ENCODE results near the gene NPIPA3.
"Not testable (repeated sequence)": the region's sequence is repeated elsewhere in the genome, so short reads cannot be mapped to it uniquely, and the experiment has no call there.

NPIPA3 gene

DNA sequence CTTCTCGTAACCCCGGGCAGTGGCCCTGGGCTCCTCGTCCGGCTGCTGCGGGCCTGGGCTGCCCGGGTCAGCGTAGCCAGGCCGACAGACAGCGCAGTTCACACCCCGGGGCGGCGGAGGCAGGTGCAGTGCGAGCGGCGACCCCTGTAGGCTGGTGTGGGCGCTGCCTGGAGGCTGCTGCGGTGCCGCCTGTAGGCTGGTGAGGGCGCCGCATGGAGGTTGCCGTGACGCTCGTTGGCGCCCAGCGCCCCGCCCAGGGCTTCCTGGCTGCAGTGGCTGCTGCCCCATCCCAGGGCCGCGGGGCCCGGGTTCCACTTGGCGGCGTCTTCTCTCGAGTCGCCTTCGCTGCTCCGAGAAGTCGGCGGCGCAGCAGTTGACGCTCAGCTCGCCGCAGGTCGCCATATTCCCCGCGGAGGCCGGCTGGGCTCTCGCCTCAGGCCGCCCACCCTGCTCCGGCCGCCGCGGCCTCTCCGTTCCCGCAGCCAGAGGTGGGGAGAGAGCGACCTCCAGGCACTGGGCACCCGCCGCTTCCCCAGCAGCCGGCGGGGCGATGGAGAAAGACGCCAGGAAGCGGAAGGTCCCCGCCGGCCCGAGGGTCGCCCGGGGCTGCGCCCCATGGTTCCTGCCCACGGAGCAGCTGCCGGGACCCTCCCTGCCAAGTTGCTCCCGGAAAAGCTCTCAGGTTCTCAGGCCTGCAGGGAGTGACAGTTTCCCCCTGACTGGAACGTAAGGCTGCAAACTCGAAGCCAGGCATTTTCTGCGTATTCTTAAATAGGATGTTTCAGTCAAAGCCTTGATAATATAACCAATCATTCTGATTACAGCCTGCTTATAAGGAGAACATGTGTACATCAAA, at the start of gene NPIPA3:
Gene NPIPA3, plus strand, starts transcription at position 256 of the 856 bp plus-strand sequence. CDS start 5,533 bp downstream, outside the sequence.
- H3K4me3 ChIP-seq (ENCODE audit: low read length); H2AFZ ChIP-seq (ENCODE audit: low read depth, low read length); H3K9me3 ChIP-seq (ENCODE audit: low read length); H3K36me3 ChIP-seq (ENCODE audit: insufficient read depth, low read length); H3K4me1 ChIP-seq (ENCODE audit: insufficient read depth, low read length); H3K27me3 ChIP-seq (ENCODE audit: insufficient read depth, low read length): not testable (repeated sequence)

DNA sequence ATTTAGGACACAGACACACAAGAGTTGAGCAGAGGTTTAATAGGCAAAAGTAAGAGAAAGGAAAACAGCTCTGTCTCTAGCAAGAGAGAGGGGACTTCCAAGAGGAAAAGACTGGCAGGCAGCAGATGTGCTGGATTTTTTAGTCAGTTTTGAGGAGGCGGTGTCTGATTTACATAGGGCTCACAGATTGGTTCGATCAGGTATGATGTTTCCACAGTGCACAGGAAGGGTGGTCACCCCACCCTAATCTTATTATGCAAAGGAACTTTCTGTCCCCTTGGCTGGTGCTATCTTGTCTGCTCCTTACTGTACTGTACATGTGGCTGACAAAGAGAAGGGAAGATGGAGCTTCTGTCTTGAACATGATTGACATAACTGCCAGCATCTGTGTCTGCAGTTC, 45.1 kb upstream of the NPIPA3 start:
- H3K36me3 ChIP-seq (ENCODE audit: insufficient read depth, low read length): peaks cover 59% of the 10 kb centered on the region
- H3K9me3 ChIP-seq (ENCODE audit: low read length): no peaks in the 10 kb centered on the region
- H3K4me1 ChIP-seq (ENCODE audit: insufficient read depth, low read length): no peaks in the 10 kb centered on the region
- H2AFZ ChIP-seq (ENCODE audit: low read depth, low read length): no peak overlapping the region
- H3K4me3 ChIP-seq (ENCODE audit: low read length): no peak overlapping the region
- H3K27me3 ChIP-seq (ENCODE audit: insufficient read depth, low read length): no peaks in the 10 kb centered on the region

DNA sequence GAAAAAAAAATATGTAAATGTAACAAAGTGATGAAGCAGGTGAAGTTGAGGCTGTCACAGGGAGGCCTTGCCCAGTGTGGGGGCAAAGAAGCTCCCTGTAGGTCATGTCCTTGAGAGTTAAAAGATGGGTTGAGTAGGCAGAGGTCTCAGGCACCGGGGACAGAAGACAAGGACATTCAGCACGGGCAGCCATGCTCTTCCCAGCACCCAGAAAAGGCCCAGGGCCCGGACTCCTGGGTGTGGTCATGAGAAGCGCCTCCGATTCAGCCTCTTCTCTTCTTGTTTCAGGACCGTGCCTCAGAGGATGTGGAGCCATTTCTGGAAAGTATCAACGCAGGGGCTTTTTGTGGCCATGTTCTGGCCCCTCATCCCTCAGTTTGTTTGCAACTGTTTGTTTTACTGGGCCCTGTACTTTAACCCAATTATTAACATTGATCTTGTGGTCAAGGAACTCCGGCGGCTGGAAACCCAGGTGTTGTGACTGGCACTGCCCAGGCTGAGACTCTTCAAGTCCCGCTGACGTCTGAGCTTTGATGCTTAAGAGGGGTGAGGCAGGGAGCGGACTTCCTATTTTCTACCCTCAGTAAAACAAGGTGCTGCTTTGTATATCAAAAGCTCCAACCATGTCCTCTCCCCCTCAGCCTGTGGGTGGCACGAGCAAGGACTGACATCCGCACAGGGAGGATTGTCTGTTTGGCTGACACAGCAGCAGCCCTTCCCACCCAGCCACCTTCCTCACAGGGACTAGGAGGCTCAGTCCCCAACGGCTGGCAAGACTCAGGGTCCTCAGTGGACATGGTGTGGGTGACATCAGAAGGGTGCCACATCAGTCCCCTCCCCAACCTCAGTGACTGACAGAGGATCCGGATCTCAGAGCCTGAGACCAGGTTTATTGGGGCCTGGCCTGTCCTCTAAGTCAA, 35.6 kb upstream of the NPIPA3 start:
- H3K4me1 ChIP-seq (ENCODE audit: insufficient read depth, low read length): no peaks in the 10 kb centered on the region
- H3K4me3 ChIP-seq (ENCODE audit: low read length): no peak overlapping the region
- H3K9me3 ChIP-seq (ENCODE audit: low read length): no peaks in the 10 kb centered on the region
- no peaks in the 10 kb centered on the region for H3K27me3 ChIP-seq (ENCODE audit: insufficient read depth, low read length)
- no peak overlapping the region for H2AFZ ChIP-seq (ENCODE audit: low read depth, low read length)
- peaks cover 60% of the 10 kb centered on the region for H3K36me3 ChIP-seq (ENCODE audit: insufficient read depth, low read length)

DNA sequence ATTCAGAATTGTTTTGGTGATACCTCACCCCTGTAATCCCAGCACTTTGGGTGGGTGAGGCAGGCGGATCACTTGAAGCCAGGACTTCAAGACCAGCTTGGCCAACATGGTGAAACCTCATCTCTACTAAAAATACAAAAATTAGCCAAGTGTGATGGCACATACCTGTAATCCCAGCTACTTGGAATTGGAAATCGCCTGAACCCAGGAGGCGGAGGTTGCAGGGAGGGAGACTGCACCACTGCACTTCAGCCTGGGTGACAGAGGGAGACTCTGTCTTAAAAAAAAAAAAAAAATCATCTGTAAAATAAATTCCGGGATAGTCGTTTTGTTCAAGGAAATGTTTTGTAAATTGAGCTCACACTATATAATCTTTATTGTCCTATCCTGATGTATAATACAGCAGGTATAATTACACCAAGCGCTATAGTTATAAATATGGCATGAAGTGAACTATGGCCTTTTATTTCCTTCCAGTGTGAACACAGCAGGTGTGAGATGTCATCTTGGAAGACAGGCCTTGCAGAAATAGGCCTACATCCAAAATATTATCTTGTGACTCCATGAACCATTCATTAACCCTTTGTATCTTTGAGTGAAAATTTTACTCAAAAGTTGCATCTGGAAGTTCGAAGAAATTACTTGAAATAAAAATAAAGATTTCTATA, 34.5 kb upstream of the NPIPA3 start:
- H3K27me3 ChIP-seq (ENCODE audit: insufficient read depth, low read length): no peaks in the 10 kb centered on the region
- H3K4me1 ChIP-seq (ENCODE audit: insufficient read depth, low read length): no peaks in the 10 kb centered on the region
- H3K36me3 ChIP-seq (ENCODE audit: insufficient read depth, low read length): peaks cover 54% of the 10 kb centered on the region
- no peak overlapping the region for H3K4me3 ChIP-seq (ENCODE audit: low read length)
- H3K9me3 ChIP-seq (ENCODE audit: low read length): no peaks in the 10 kb centered on the region
- H2AFZ ChIP-seq (ENCODE audit: low read depth, low read length): no peak overlapping the region

DNA sequence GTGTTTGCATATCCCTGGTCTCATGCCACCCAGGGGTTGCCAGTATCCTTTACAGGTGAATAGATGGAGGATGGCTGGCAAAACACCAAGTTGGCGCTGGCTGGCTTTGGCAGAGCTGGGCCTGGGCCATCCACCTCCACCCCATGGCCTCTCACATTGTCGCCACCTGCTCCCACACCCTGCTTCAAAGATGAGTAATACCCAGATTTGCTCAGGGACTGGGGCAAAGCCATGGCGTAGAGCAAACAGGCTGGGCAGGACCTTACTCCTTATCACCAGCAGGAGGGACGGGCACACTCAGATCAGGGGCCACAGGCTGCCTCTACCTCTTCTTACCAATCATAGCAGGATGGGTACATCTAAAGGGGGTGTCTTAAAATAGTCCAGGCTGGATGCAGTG, 33.4 kb upstream of the NPIPA3 start:
- Histone ChIP-seq H3K27me3 (ENCODE audit: insufficient read depth, low read length) (no peaks in the 10 kb centered on the region), H3K4me3 (ENCODE audit: low read length) (no peak overlapping the region), H2AFZ (ENCODE audit: low read depth, low read length) (no peak overlapping the region), H3K9me3 (ENCODE audit: low read length) (no peaks in the 10 kb centered on the region), H3K4me1 (ENCODE audit: insufficient read depth, low read length) (no peaks in the 10 kb centered on the region), H3K36me3 (ENCODE audit: insufficient read depth, low read length) (peaks cover 44% of the 10 kb centered on the region)

- Histone ChIP-seq H3K36me3 (ENCODE audit: insufficient read depth, low read length) (peaks cover 18% of the 10 kb centered on the region), H3K4me1 (ENCODE audit: insufficient read depth, low read length) (no peaks in the 10 kb centered on the region), H2AFZ (ENCODE audit: low read depth, low read length) (no peak overlapping the region), H3K4me3 (ENCODE audit: low read length) (no peak overlapping the region), H3K27me3 (ENCODE audit: insufficient read depth, low read length) (no peaks in the 10 kb centered on the region), H3K9me3 (ENCODE audit: low read length) (no peaks in the 10 kb centered on the region)
These were observed 30.7 kb upstream of the NPIPA3 start for GRCh38 chr16:14672403-14672971.

GRCh38 chr16:14676633-14677032, 26.6 kb upstream of the NPIPA3 start:
- no peaks in the 10 kb centered on the region for H3K36me3 ChIP-seq (ENCODE audit: insufficient read depth, low read length)
- H2AFZ ChIP-seq (ENCODE audit: low read depth, low read length): no peak overlapping the region
- H3K4me3 ChIP-seq (ENCODE audit: low read length): no peak overlapping the region
- H3K9me3 ChIP-seq (ENCODE audit: low read length): no peaks in the 10 kb centered on the region
- no peaks in the 10 kb centered on the region for H3K27me3 ChIP-seq (ENCODE audit: insufficient read depth, low read length)
- H3K4me1 ChIP-seq (ENCODE audit: insufficient read depth, low read length): no peaks in the 10 kb centered on the region

DNA sequence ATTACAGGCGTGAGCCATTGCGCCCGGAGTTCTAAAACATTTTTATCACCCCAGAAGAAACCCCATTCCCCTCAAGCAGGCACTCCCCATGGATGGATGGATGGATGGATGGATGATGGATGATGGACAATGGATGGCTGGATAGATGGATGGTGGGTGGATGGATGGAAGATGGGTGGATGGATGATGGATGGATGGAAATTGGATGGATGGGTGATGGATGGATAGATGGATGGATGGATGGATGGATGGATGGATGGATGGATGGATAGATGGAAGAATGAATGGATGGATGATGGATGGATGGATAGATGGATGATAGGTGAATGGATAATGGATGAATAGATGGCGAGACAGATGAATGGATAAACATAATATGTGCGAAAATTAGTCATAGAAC, 25.6 kb upstream of the NPIPA3 start:
- H3K4me1 ChIP-seq (ENCODE audit: insufficient read depth, low read length): no peaks in the 10 kb centered on the region
- H3K4me3 ChIP-seq (ENCODE audit: low read length): no peak overlapping the region
- H2AFZ ChIP-seq (ENCODE audit: low read depth, low read length): no peak overlapping the region
- no peaks in the 10 kb centered on the region for H3K9me3 ChIP-seq (ENCODE audit: low read length)
- no peaks in the 10 kb centered on the region for H3K27me3 ChIP-seq (ENCODE audit: insufficient read depth, low read length)
- H3K36me3 ChIP-seq (ENCODE audit: insufficient read depth, low read length): no peaks in the 10 kb centered on the region

DNA sequence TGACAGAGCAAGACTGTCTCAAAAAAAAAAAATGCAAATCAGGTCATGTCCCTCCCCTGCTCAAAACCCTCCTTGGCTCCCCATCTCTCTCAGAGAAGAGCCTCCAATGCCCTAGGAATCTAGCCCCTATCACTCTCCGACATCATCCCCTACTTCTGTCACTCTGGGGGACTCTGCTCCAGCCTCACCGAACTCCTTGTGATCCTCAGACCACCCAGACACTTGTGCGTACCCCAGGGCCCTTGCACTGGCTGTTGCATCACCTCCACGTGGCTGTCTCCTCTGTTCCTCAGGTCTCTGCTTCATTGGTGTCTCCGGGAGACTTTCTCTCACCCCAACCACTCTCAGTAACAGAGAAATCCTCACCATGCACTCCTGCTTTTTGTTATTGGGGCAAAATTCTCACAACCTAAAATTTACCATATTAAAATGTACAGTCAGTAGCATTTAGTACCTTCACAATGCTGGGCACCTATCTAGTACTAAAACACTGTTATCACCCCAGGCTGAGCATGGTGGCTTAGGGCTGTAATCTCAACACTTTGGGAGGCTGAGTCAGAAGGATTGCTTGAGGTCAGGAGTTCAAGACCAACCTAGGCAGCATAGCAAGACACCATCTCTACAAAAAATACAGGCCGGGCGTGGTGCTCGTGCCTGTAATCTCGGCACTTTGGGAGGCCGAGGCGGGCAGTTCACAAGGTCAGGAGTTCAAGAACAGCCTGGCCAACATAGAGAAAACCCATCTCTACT, 24.3 kb upstream of the NPIPA3 start:
- Histone ChIP-seq H3K4me3 (ENCODE audit: low read length) (no peak overlapping the region), H2AFZ (ENCODE audit: low read depth, low read length) (no peak overlapping the region), H3K36me3 (ENCODE audit: insufficient read depth, low read length) (no peaks in the 10 kb centered on the region), H3K9me3 (ENCODE audit: low read length) (no peaks in the 10 kb centered on the region), H3K27me3 (ENCODE audit: insufficient read depth, low read length) (no peaks in the 10 kb centered on the region), H3K4me1 (ENCODE audit: insufficient read depth, low read length) (no peaks in the 10 kb centered on the region)

DNA sequence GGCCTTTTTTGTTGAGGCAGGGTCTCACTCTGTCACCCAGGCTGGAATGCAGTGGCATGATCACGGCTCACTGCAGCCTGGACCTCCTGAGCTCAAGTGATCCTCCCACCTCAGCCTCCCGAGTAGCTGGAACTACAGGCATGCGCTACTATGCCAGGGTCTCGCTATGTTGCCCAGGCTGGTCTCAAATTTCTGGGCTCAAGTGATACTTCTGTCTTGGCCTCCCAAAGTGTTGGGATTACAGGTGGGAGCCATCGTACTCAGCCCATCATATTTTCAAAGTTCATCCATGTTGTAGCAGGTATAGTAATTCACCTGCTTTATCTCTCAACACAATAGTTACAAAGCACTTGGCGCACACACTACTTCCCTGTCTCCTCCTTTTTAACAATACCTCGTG, 22.8 kb upstream of the NPIPA3 start:
- H3K27me3 ChIP-seq (ENCODE audit: insufficient read depth, low read length); H3K9me3 ChIP-seq (ENCODE audit: low read length); H3K4me1 ChIP-seq (ENCODE audit: insufficient read depth, low read length); H3K4me3 ChIP-seq (ENCODE audit: low read length); H2AFZ ChIP-seq (ENCODE audit: low read depth, low read length); H3K36me3 ChIP-seq (ENCODE audit: insufficient read depth, low read length): not testable (repeated sequence)

GRCh38 chr16:14681115-14681514, 22.1 kb upstream of the NPIPA3 start:
- Histone ChIP-seq H3K9me3 (ENCODE audit: low read length) (no peaks in the 10 kb centered on the region), H3K36me3 (ENCODE audit: insufficient read depth, low read length) (no peaks in the 10 kb centered on the region), H3K27me3 (ENCODE audit: insufficient read depth, low read length) (no peaks in the 10 kb centered on the region), H3K4me1 (ENCODE audit: insufficient read depth, low read length) (no peaks in the 10 kb centered on the region), H3K4me3 (ENCODE audit: low read length) (no peak overlapping the region), H2AFZ (ENCODE audit: low read depth, low read length) (no peak overlapping the region)

DNA sequence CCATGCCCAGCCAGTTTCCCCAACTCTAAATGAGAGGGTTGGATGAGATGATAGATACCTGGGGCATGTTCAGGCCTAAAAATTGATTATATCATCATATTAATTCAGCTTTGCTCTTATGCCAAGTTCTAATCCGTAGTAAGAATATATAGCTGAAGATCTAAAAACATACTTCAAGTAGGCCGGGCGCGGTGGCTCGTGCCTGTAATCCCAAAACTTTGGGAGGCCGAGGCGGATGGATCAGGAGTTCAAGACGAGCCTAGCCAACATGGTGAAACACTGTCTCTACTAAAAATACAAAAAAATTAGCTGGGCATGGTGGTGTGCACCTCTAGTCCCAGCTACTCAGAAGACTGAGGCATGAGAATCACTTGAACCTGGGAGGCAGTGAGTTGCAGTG, 21.1 kb upstream of the NPIPA3 start:
- no peaks in the 10 kb centered on the region for H3K4me1 ChIP-seq (ENCODE audit: insufficient read depth, low read length)
- H3K4me3 ChIP-seq (ENCODE audit: low read length): no peak overlapping the region
- no peak overlapping the region for H2AFZ ChIP-seq (ENCODE audit: low read depth, low read length)
- no peaks in the 10 kb centered on the region for H3K27me3 ChIP-seq (ENCODE audit: insufficient read depth, low read length)
- H3K9me3 ChIP-seq (ENCODE audit: low read length): no peaks in the 10 kb centered on the region
- H3K36me3 ChIP-seq (ENCODE audit: insufficient read depth, low read length): no peaks in the 10 kb centered on the region
